Immature natural killer cell (primary cell): Measurements from ENCODE around the gene SLC27A1. TPM values are rescaled to one million over a fixed set of nuclear protein-coding genes. Genes with fewer than 3 reads are reported as not detected.
"Not testable (repeated sequence)": the region's sequence is repeated elsewhere in the genome, so short reads cannot be mapped to it uniquely, and the experiment has no call there.

Source experiments
- DNase-seq, 3 donors: peaks; one replicate each; pipeline ENCODE4 v3.0.0; 2022; ENCODE audit warnings: mixed read lengths in 1 of 3
- H3K27ac Mint-ChIP-seq, 6 donors: one replicate each; pipeline ENCODE4 v1.8.0; 2020; ENCODE audit warnings: mixed read lengths in 6 of 6, mild to moderate bottlenecking in 5 of 6, inconsistent platforms in 4 of 6, moderate library complexity in 3 of 6
- H3K27me3 Mint-ChIP-seq, 3 donors: one replicate each; pipeline ENCODE4 v1.8.0; 2020 to 2021; ENCODE audit warnings: low read depth in 3 of 3, mild to moderate bottlenecking in 3 of 3, mixed read lengths in 3 of 3, moderate library complexity in 3 of 3, inconsistent platforms in 1 of 3
- H3K36me3 Mint-ChIP-seq, 3 donors: one replicate each; pipeline ENCODE4 v1.8.0; 2020; ENCODE audit warnings: mixed read lengths in 3 of 3, inconsistent platforms in 2 of 3, mild to moderate bottlenecking in 2 of 3
- H3K4me1 Mint-ChIP-seq, 2 donors: one replicate each; pipeline ENCODE4 v1.8.0; 2020; ENCODE audit warnings: inconsistent platforms in 2 of 2, mild to moderate bottlenecking in 2 of 2, mixed read lengths in 2 of 2, moderate library complexity in 1 of 2
- H3K4me3 Mint-ChIP-seq, 5 donors: one replicate each; pipeline ENCODE4 v1.8.0; 2020; ENCODE audit warnings: mild to moderate bottlenecking in 5 of 5, mixed read lengths in 5 of 5, inconsistent platforms in 3 of 5, moderate library complexity in 3 of 5
- H3K9me3 Mint-ChIP-seq, 6 donors: one replicate each; pipeline ENCODE4 v1.8.0; 2020; ENCODE audit warnings: mild to moderate bottlenecking in 6 of 6, mixed read lengths in 6 of 6, inconsistent platforms in 4 of 6, moderate library complexity in 3 of 6
- polyA plus RNA-seq, 3 donors: library from polyadenylated mRNA; unstranded; fragments of 300-500 nt; fragmentation: Illumina TruSeq; gene quantifications; one replicate each; pipeline ENCODE4 v1.2.3, GENCODE V29; 2021

SLC27A1 gene
- polyA plus RNA-seq, 3 donors from 2014 or later: 9.7 to 15.9 (median 15.3) TPM

DNA sequence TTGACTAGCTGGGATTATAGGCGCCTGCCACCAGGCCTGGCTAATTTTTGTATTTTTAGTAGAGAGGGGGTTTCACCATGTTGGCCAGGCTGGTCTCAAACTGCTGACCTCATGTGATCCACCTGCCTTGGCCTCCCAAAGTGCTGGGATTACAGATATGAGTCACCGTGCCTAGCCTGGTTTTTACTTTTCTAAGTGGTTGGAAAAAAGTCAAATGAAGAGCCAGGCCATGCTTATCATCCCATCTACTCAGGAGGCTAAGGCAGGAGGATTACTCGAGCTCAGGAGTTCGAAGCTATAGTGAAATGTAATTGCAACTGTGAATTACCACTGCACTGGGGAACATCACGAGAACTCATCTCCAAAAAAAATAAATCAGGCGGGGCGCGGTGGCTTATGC is 48.3 kb downstream of the SLC27A1 start:
- H3K9me3 Mint-ChIP-seq, DNase-seq, H3K27ac Mint-ChIP-seq: not testable (repeated sequence)

DNA sequence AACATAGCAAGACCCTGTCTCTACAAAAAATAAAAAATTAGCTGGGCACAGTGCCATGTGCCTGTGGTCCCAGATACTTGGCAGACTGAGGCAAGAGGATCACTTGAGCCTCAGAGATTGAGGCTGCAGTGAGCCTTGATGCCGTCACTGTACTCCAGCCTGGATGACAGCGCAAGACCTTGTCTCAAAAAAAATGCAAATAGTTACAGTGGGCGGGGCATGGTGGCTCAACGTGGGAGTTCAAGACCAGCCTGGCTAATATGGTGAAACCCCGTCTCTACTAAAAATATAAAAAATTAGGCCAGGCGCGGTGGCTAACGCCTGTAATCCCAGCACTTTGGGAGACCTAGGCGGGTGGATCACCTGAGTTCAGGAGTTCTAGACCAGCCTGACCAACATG is 49.6 kb downstream of the SLC27A1 start:
- peak overlapping the region in 3 of 6 donors; percentile 39 to 45 (median 40) for H3K27ac Mint-ChIP-seq
- peaks cover 0 to 9% (median 0%) of the 10 kb centered on the region in 6 donors for H3K9me3 Mint-ChIP-seq
- H3K4me1 Mint-ChIP-seq: peaks cover 28% of the 10 kb centered on the region in 2 donors

More for the DNA sequence above, 48.3 kb downstream of the SLC27A1 start:
- not testable (repeated sequence) for H3K4me3 Mint-ChIP-seq, H3K27me3 Mint-ChIP-seq
- Mint-ChIP-seq H3K4me1 (peaks cover 20 to 22% of the 10 kb centered on the region in 2 donors), H3K36me3 (peaks cover 6 to 20% (median 16%) of the 10 kb centered on the region in 3 donors)

DNA sequence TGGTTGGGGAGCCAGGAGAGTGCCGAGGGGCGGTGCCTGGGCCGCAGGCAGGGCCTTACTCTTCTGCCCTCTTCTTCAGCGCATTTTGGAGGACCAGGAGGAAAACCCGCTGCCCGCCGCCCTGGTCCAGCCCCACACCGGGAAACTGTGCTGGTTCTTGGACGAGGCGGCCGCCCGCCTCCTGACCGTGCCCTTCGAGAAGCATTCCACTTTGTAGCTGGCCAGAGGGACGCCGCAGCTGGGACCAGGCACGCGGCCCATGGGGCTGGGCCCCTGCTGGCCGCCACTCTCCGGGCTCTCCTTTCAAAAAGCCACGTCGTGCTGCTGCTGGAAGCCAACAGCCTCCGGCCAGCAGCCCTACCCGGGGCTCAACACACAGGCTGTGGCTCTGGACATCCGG is 50.5 kb downstream of the SLC27A1 start:
- peaks cover 30 to 34% of the 10 kb centered on the region in 2 donors for H3K4me1 Mint-ChIP-seq
- H3K4me3 Mint-ChIP-seq: no peak overlapping the region
- DNase-seq: no peak
- peaks cover 0 to 9% (median 0%) of the 10 kb centered on the region in 6 donors for H3K9me3 Mint-ChIP-seq
- H3K27me3 Mint-ChIP-seq: peaks cover 1 to 2% (median 2%) of the 10 kb centered on the region in 3 donors
- peaks cover 6 to 19% (median 16%) of the 10 kb centered on the region in 3 donors for H3K36me3 Mint-ChIP-seq
- no peak overlapping the region for H3K27ac Mint-ChIP-seq

More for the DNA sequence above, 49.6 kb downstream of the SLC27A1 start:
- H3K36me3 Mint-ChIP-seq: peaks cover 6 to 20% (median 16%) of the 10 kb centered on the region in 3 donors
- DNase-seq: no peak
- H3K4me3 Mint-ChIP-seq: no peak overlapping the region
- peaks cover 0 to 2% (median 0%) of the 10 kb centered on the region in 3 donors for H3K27me3 Mint-ChIP-seq

DNA sequence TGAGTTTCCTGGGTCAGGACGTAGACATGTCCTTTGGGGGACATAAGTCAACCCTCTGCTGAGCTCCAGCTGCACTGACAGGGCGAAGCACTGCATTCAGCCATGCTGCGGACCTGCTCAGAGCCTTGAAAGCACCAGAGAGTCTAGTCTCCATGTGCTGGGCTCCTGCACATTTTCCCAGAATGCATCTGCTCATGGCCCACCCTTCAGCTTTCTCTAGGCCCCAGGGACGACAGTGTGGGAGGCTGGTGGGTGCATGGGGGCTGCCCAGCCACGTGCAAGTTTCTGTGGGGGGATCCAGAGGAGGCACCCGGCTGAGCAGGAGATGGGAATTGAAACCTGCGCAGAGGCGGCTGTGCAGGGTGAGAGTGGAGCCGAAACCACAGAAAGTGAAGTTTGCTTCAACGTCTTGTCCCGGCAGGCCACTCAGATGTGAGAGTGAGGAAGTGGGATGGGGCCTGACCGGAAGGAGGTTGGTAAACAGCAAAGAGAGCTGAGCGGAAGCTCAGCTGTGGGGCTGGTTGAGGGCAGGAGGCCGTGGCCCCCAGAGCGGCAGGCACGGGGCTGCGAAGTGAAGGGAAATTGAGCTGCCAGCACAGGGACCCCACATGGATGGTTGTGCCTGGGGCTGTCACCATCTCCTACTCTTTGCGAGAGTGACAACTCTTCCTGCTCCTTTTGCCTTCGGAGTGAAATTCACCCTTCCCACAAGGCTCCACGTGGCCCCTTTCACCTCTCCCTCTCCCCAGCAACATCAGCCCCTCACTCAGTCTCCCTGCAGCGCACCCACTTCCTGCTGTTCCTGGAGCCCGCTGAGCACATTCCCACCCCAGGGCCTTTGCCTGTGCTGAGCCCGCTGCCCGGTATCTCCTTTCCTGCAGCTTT is 52.9 kb downstream of the SLC27A1 start:
- Mint-ChIP-seq H3K27me3 (peaks cover 2% of the 10 kb centered on the region in 3 donors), H3K9me3 (peaks cover 0 to 5% (median 0%) of the 10 kb centered on the region in 6 donors), H3K27ac (peak overlapping the region; percentile 87 to 95 (median 93)), H3K4me1 (peaks cover 30 to 34% of the 10 kb centered on the region in 2 donors), H3K36me3 (peaks cover 0 to 4% (median 3%) of the 10 kb centered on the region in 3 donors), H3K4me3 (peak overlapping the region; percentile 73 to 87 (median 78))
- DNase-seq: peak; percentile 68 to 71 (median 70)

DNA sequence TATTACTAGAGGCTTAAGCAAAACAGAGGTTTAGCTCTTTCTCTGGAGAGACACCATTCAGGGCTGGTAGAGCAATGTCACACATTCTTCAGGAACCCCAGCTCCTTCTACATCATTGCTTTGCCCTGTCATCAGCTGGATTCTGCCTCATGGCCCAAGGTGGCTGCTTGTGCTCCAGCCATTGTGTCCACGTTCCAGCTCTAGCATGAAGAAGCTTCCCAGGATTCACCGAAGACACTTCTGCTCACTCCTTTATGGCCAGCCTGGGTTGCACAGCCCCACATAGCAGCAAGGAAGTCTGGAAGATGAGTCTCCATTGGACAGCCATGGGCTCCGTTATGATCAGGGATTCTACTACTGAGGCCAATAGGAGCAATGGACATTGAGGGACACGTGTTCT is 54.3 kb downstream of the SLC27A1 start:
- DNase-seq: no peak
- H3K9me3 Mint-ChIP-seq: peaks cover 0 to 3% (median 0%) of the 10 kb centered on the region in 6 donors
- peaks cover 2 to 4% (median 4%) of the 10 kb centered on the region in 3 donors for H3K27me3 Mint-ChIP-seq
- peaks cover 0 to 4% (median 3%) of the 10 kb centered on the region in 3 donors for H3K36me3 Mint-ChIP-seq
- peak overlapping the region in 3 of 5 donors; percentile 43 to 50 (median 46) for H3K4me3 Mint-ChIP-seq
- peaks cover 43 to 45% of the 10 kb centered on the region in 2 donors for H3K4me1 Mint-ChIP-seq
- peak overlapping the region in 5 of 6 donors; percentile 34 to 87 (median 64) for H3K27ac Mint-ChIP-seq

DNA sequence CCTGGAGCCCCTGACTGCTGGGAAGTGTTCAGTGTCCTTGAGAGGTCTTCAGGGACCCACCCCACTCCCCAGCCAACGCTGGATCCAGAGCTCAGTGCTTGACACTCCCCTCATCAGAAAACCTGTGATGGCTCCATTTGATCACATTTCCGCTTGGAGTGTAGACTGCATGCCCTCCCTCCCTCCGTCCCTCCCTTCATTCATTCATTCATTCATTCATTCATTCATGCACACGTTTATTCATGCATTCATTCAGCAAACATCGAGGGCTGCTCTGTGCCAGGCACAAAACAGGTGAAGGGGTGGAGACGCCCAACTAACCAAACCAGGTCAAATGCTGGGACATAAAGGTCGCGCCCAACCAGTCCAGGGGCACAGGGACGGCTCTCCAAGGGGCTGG is 54.8 kb downstream of the SLC27A1 start:
- peaks cover 0 to 1% (median 0%) of the 10 kb centered on the region in 6 donors for H3K9me3 Mint-ChIP-seq
- H3K36me3 Mint-ChIP-seq: peaks cover 0 to 4% (median 3%) of the 10 kb centered on the region in 3 donors
- H3K4me1 Mint-ChIP-seq: peaks cover 46 to 48% of the 10 kb centered on the region in 2 donors
- peak overlapping the region in 1 of 6 donors; percentile 34 for H3K27ac Mint-ChIP-seq
- peaks cover 2 to 4% (median 4%) of the 10 kb centered on the region in 3 donors for H3K27me3 Mint-ChIP-seq
- no peak for DNase-seq
- H3K4me3 Mint-ChIP-seq: no peak overlapping the region

DNA sequence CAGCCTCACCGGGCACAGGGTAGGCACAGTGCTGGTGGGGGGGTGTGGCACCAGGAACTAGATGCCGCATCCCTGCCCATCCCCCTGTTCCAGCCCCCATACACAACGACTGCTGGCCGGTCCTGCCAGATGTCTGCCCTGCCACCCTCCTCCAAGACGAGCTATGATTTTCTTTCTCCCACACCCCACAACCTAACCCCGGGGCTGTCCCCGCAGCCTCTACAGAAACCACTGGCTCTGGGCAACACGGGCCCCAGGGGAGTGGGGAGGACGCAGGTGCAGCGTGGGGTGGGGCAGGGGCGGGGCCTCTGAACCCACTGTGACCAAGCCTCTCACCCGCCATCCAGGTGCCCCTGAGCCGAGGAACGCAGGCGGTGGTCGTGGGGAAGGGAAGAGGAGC is 56.6 kb downstream of the SLC27A1 start:
- H3K27ac Mint-ChIP-seq: no peak overlapping the region

DNA sequence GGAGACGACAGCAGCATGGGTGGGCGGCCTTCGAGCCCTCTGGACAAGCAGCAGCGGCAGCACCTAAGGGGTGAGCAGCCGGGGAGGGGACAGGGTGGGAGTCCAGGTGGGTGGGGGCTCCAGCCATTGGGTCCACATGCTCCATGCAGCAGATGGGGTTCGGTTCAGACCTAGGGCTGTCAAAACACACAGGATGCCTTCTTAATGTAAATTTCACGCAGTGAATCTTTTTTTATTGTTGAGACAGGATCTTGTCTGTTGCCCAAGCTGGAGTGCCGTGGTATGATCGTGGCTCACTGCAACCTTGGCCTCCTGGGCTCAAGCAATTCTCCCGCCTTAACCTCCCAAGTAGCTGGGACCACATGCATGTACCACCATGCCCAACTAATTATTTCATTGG is 57.0 kb downstream of the SLC27A1 start:
- Mint-ChIP-seq H3K36me3 (peaks cover 0 to 4% (median 2%) of the 10 kb centered on the region in 3 donors), H3K27ac (no peak overlapping the region), H3K27me3 (peaks cover 2 to 6% (median 4%) of the 10 kb centered on the region in 3 donors), H3K4me3 (no peak overlapping the region), H3K4me1 (peaks cover 45 to 47% of the 10 kb centered on the region in 2 donors), H3K9me3 (peaks cover 0 to 1% (median 0%) of the 10 kb centered on the region in 6 donors)
- DNase-seq: no peak

More for the DNA sequence above, 56.6 kb downstream of the SLC27A1 start:
- H3K27me3 Mint-ChIP-seq: peaks cover 2 to 6% (median 4%) of the 10 kb centered on the region in 3 donors
- no peak overlapping the region for H3K4me3 Mint-ChIP-seq
- peaks cover 0 to 1% (median 0%) of the 10 kb centered on the region in 6 donors for H3K9me3 Mint-ChIP-seq
- DNase-seq: no peak
- H3K36me3 Mint-ChIP-seq: peaks cover 0 to 4% (median 3%) of the 10 kb centered on the region in 3 donors
- H3K4me1 Mint-ChIP-seq: peaks cover 46 to 48% of the 10 kb centered on the region in 2 donors

DNA sequence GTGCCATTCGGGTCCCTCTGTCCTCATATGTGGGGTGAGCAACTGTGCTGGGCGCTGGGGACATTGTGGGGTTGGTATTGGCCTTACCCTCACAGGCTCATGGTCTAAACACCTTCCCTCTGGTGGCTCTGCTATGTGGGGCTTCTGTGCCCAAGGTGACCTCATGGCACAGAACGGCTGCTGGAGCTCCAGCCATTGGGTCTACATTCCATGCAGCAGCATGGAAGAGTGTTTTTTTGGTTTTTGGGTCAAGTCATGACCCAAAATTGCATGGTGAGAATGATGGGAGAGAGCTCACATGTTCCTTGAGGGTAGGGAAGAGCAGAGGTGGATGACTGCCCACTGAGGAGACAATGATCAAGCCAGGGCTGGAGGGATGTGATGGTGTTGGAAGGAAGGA is 58.3 kb downstream of the SLC27A1 start:
- Mint-ChIP-seq H3K27ac (peak overlapping the region in 1 of 6 donors; percentile 21), H3K36me3 (no peaks in the 10 kb centered on the region), H3K4me1 (peaks cover 32 to 34% of the 10 kb centered on the region in 2 donors), H3K9me3 (peaks cover 0 to 1% (median 0%) of the 10 kb centered on the region in 6 donors), H3K4me3 (peak overlapping the region in 1 of 5 donors; percentile 24), H3K27me3 (peaks cover 2 to 6% (median 4%) of the 10 kb centered on the region in 3 donors)
- no peak for DNase-seq

DNA sequence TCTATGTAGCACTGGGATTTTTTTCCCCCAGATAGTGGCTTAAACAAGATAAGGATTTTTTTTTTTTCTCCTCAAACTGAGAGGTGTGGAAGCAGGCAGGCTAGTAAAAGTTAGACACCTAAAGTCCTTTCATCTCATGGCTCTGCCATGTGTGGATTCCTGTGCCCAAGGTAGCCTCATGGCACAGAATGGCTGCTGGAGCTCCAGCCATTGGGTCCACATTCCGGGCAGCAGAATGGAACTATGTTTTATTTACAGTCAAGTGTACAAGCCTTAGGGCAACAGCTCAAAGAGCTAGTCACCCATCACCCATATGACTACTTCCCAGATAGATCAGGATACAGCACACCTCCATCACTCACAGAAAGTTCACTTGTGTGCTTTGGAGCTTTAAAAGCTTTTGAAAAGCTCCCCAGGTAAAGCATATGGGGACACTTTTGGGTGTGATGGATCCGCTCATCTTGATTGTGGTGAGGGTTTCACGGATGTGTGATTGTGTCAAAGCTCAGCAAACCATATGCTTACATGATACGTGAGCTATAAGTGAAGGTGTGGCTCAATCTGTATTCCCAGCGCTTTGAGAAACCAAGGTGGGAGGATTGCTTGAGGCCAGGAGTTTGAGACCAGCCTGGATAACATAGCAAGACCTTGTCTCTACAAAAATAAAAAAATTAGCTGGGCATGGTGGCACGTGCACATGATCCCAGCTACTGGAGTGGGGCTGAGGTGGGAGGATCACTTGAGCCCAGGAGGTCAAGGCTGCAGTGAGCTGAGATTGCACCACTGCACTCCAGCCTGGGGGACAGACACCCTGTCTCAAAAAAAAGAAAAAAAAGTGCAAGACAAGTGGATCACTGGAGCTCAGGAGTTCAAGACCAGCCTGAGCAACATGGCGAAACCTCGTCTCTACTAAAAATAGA is 59.2 kb downstream of the SLC27A1 start:
- Mint-ChIP-seq H3K36me3 (no peaks in the 10 kb centered on the region), H3K27me3 (peaks cover 2 to 4% (median 3%) of the 10 kb centered on the region in 3 donors), H3K9me3 (no peaks in the 10 kb centered on the region), H3K4me1 (peaks cover 23 to 25% of the 10 kb centered on the region in 2 donors), H3K27ac (no peak overlapping the region), H3K4me3 (peak overlapping the region in 2 of 5 donors; percentile 8 to 11)
- no peak for DNase-seq

DNA sequence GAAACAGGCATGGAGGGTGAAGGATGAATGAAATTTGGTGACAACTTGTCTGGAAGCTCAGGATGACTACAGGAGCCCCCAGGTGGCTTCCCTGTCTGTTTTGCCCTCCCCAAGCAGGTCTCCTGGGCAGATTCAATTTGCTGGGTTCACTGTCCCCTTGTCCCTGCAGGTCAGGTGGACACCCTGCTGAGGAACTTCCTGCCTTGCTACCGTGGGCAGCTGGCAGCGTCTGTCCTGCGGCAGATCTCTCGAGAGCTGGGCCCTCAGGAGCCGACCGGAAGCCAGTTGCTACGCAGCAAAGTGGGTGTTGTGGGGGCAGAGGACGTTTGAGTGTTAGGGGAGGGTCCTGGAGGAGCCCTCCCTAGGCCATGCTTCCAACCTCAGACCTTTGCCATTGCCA is 60.3 kb downstream of the SLC27A1 start:
- peaks cover 15 to 16% of the 10 kb centered on the region in 2 donors for H3K4me1 Mint-ChIP-seq
- H3K27me3 Mint-ChIP-seq: peaks cover 2 to 3% (median 3%) of the 10 kb centered on the region in 3 donors
- no peaks in the 10 kb centered on the region for H3K9me3 Mint-ChIP-seq
- no peaks in the 10 kb centered on the region for H3K36me3 Mint-ChIP-seq
- no peak for DNase-seq
- H3K4me3 Mint-ChIP-seq: no peak overlapping the region
- H3K27ac Mint-ChIP-seq: no peak overlapping the region

DNA sequence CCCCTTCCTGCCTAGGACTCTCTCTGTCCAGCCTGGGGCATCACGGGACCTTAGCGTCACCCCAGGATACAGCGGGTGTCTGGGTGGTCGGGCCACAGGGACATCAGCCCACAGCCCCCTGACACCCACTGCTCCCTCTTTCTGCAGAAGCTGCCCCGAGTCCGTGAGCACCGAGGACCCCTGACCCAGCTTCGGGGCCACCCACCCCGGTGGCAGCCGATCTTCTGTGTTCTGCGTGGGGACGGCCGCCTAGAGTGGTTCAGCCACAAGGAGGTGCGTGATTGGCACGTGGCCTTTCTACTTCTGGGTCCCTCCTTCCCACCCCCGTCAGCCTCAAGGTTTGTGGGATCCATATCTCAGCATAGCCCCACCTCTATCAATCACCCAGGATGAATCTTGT is 61.8 kb downstream of the SLC27A1 start:
- Mint-ChIP-seq H3K27ac (no peak overlapping the region), H3K27me3 (peaks cover 1 to 3% (median 3%) of the 10 kb centered on the region in 3 donors), H3K4me3 (no peak overlapping the region), H3K36me3 (no peaks in the 10 kb centered on the region), H3K4me1 (peaks cover 15 to 16% of the 10 kb centered on the region in 2 donors), H3K9me3 (no peaks in the 10 kb centered on the region)
- no peak for DNase-seq

DNA sequence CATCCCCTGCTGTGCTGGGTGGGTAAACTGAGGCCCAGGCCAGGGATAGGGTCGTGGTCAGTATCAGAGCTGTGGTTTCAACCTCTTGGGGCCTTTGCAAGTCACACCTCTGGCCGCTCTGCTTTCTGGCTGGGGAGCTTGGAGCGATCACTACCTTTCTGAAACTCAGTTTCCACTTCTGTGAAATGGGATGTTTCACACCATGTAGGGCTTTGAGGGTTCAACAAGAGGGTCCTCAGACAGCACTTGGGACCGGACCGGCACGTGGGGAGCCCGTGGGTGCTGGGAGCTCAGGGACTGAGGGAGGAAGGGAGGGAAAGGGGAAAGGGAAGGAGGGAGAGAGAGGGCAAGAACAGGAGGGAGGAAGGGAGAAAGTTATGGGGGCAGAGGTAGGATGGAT is 62.2 kb downstream of the SLC27A1 start:
- H3K27ac Mint-ChIP-seq: no peak overlapping the region
- H3K27me3 Mint-ChIP-seq: peaks cover 1 to 3% (median 3%) of the 10 kb centered on the region in 3 donors

More for the DNA sequence above, 62.2 kb downstream of the SLC27A1 start:
- DNase-seq: no peak
- H3K36me3 Mint-ChIP-seq: no peaks in the 10 kb centered on the region
- H3K9me3 Mint-ChIP-seq: no peaks in the 10 kb centered on the region
- H3K4me3 Mint-ChIP-seq: no peak overlapping the region
- H3K4me1 Mint-ChIP-seq: peaks cover 16 to 17% of the 10 kb centered on the region in 2 donors
